ENCODE data around the gene PDE6B. TPM values are rescaled to one million over a fixed set of nuclear protein-coding genes. Genes with fewer than 3 reads are reported as not detected.

PDE6B gene
- total RNA-seq, 1 donor from 2014 or later = 4.2 TPM

DNA sequence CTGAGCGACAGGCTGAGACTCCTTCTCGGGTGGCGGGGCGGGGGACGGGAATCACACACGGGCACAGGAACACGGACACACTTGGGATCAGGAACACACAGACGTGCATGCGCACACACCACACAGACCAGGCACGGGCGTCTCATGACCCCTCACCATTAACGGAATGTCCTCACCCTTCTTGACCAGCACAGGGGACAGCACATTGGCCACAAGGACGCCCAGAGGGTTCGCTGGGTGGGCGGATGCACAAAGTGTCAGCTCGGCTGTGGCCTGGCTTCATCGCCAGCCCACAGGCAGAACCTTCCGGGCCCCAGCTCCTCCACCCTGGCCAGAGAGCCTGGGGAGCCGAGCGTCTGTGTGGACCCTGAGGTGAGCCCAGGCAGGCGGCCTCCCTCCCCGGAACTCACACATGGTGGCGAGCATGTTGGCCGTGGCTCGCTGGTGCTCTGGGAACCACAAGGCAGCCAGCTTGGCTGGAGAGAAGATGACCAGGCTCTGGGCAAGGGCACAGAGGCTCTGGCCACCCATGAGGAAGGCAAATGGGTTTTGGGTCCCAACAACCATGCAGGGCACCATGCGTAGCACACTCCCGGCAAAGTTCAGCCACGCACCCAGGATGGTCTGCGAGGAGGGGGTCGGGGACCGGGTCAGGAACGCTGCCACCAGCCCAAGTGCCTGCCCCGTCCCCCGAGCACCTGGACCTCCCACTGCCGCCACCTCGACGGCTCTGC is 60.5 kb downstream of the PDE6B start:
- DNase-seq (ENCODE audit: extremely low spot score in 2 of 2) = no peak

DNA sequence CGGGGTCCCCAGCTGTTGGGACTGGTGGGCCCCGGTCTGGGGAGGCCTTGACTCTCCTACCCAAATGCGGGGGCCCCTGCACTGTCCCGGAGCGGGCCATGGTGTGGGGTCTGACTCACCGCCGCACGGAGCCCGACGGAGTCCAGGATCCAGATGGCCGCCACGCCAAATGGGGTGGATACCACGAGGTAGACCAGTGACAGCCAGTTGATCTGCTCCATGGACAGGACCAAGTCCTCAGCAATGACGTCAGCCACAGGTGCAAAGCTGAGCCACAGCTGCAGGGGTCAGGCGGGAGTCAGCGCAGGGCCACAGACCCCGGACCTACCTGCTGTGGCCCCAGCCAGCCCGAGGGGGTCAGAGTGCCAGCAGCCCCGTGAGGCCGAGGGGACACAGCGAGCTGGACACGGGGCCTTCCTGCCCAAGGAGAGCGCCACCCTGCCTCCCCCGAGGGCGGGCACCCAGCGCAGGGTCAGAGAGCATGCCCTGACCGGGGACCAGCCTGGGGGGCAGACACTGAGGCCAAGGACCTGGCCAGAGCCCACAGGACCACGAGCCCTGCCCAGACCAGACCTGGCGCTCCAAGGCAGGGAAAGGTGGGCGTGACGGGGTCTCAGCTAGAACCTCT is 61.2 kb downstream of the PDE6B start:
- Histone ChIP-seq H3K27ac (peak overlapping the region; percentile 85), H3K4me1 (peaks cover 50% of the 10 kb centered on the region), H3K9me3 (no peaks in the 10 kb centered on the region), H3K27me3 (no peaks in the 10 kb centered on the region), H3K4me3 (peak overlapping the region in 1 of 2 donors; percentile 37), H3K36me3 (no peaks in the 10 kb centered on the region)
- DNase-seq (ENCODE audit: extremely low spot score in 2 of 2) = no peak
- intact Hi-C loops (cut with DNase I) = no loop called here
- TF ChIP-seq POLR2A (IDR thresholded peaks at IDR 0.05) (no peak), POLR2AphosphoS5 (IDR thresholded peaks at IDR 0.05; ENCODE audit: insufficient read depth in 1 of 2, low read depth in 1 of 2) (no peak)

More for the DNA sequence above, 60.5 kb downstream of the PDE6B start:
- H3K27me3 ChIP-seq = no peaks in the 10 kb centered on the region
- no peak overlapping the region for H3K4me3 ChIP-seq
- no peak overlapping the region for H3K27ac ChIP-seq
- H3K36me3 ChIP-seq = no peaks in the 10 kb centered on the region
- intact Hi-C loops (cut with DNase I) = no loop called here
- TF ChIP-seq, protein P1, sequence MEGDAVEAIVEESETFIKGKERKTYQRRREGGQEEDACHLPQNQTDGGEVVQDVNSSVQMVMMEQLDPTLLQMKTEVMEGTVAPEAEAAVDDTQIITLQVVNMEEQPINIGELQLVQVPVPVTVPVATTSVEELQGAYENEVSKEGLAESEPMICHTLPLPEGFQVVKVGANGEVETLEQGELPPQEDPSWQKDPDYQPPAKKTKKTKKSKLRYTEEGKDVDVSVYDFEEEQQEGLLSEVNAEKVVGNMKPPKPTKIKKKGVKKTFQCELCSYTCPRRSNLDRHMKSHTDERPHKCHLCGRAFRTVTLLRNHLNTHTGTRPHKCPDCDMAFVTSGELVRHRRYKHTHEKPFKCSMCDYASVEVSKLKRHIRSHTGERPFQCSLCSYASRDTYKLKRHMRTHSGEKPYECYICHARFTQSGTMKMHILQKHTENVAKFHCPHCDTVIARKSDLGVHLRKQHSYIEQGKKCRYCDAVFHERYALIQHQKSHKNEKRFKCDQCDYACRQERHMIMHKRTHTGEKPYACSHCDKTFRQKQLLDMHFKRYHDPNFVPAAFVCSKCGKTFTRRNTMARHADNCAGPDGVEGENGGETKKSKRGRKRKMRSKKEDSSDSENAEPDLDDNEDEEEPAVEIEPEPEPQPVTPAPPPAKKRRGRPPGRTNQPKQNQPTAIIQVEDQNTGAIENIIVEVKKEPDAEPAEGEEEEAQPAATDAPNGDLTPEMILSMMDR (IDR thresholded peaks at IDR 0.05) = no peak
- no peak for TF ChIP-seq POLR2A (IDR thresholded peaks at IDR 0.05)
- TF ChIP-seq POLR2AphosphoS5 (IDR thresholded peaks at IDR 0.05; ENCODE audit: insufficient read depth in 1 of 2, low read depth in 1 of 2) = no peak
- peaks cover 54% of the 10 kb centered on the region for H3K4me1 ChIP-seq
- no peaks in the 10 kb centered on the region for H3K9me3 ChIP-seq

DNA sequence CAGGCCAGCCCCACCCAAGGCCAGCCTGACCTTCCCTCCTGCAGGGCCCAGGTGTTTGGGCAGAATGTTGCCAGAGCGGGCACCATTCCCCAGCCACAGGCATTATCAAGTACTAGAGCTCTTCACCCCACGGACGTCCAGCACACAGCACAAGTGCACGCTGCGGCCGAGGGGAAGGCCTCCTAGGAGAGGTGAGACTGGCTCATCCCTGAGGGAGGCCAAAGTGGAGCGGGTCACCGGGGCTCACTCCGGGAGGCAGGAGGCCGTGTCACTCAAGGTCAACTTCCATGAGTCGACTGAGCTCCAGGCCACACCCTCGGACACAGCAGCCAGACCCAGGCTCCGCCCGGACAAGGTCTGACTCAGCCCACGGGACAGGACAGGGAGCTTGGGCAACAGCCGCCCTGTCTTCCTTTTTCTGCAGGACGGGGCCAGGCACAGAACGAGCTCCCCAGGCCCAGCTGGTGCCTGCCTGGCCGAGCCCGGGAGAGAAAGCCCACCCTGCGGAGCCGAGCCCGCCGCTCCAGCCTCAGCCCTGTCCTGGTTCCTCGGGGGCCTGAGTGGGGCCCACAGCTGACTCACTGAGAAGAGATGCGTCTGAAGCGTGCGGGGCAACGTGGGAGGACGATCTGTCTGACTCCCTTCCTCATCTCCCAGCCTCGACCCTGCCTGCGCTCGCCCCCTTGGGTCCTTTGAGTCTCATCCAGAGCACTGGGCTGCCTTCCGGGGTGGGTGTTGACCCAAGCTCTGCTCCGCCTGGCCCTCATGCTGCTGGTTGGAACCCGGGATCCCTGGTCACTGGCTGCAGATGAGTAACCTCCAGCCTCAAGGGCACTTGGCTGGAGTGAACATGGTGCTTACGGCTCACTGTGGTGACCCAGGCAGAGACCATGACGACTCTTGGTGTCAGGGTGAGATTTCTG is 61.9 kb downstream of the PDE6B start:
- peaks cover 43% of the 10 kb centered on the region for H3K4me1 ChIP-seq
- peak overlapping the region; percentile 37 to 51 for H3K4me3 ChIP-seq
- TF ChIP-seq POLR2AphosphoS5 (IDR thresholded peaks at IDR 0.05; ENCODE audit: insufficient read depth in 1 of 2, low read depth in 1 of 2) (peak; percentile 73 to 88), POLR2A (IDR thresholded peaks at IDR 0.05) (peak in 1 of 2 donors; percentile 59)
- TF ChIP-seq, protein P1 (IDR thresholded peaks at IDR 0.05) = no peak
- DNase-seq (ENCODE audit: extremely low spot score in 2 of 2) = no peak
- intact Hi-C loops (cut with DNase I) = no loop called here
- peak overlapping the region; percentile 85 for H3K27ac ChIP-seq
- H3K36me3 ChIP-seq = no peaks in the 10 kb centered on the region
- H3K27me3 ChIP-seq = no peaks in the 10 kb centered on the region
- H3K9me3 ChIP-seq = no peaks in the 10 kb centered on the region

- H3K4me3 ChIP-seq = peak overlapping the region; percentile 50 to 51
- H3K36me3 ChIP-seq = no peaks in the 10 kb centered on the region
- TF ChIP-seq POLR2A (IDR thresholded peaks at IDR 0.05) (no peak), POLR2AphosphoS5 (IDR thresholded peaks at IDR 0.05; ENCODE audit: insufficient read depth in 1 of 2, low read depth in 1 of 2) (no peak)
- TF ChIP-seq, protein P1 (IDR thresholded peaks at IDR 0.05) = no peak
- H3K9me3 ChIP-seq = no peaks in the 10 kb centered on the region
- peaks cover 41% of the 10 kb centered on the region for H3K4me1 ChIP-seq
- peak overlapping the region; percentile 85 for H3K27ac ChIP-seq
- intact Hi-C loops (cut with DNase I) = no loop called here
- no peak for DNase-seq (ENCODE audit: extremely low spot score in 2 of 2)
- H3K27me3 ChIP-seq = no peaks in the 10 kb centered on the region
Observed at GRCh38 chr4:687971-688853, 62.8 kb downstream of the PDE6B start.
